GDM1 (cell line): ENCODE data around the gene RNU1-3.
A peak's percentile ranks its signal among the peaks of the same experiment; 100 is the strongest.
"Not testable (repeated sequence)": the region's sequence is repeated elsewhere in the genome, so short reads cannot be mapped to it uniquely, and the experiment has no call there.

Experiments
- DNase-seq: peaks from one replicate; lab custom pipeline; 2025; lab: John Stamatoyannopoulos, UW

Gene RNU1-3

GRCh38 chr1:16656981-16657683, 9.6 kb downstream of the RNU1-3 start:
- DNase-seq: not testable (repeated sequence)

GRCh38 chr1:16656574-16656973, 10.2 kb downstream of the RNU1-3 start:
- not testable (repeated sequence) for DNase-seq

GRCh38 chr1:16651560-16651959, 15.2 kb downstream of the RNU1-3 start:
- not testable (repeated sequence) for DNase-seq

GRCh38 chr1:16649960-16650359, 16.8 kb downstream of the RNU1-3 start:
- DNase-seq: not testable (repeated sequence)

- DNase-seq: not testable (repeated sequence)
Measured at GRCh38 chr1:16649390-16649789, 17.4 kb downstream of the RNU1-3 start.

GRCh38 chr1:16648756-16649155, 18.0 kb downstream of the RNU1-3 start:
- DNase-seq: not testable (repeated sequence)

GRCh38 chr1:16648250-16648649, 18.5 kb downstream of the RNU1-3 start:
- not testable (repeated sequence) for DNase-seq

GRCh38 chr1:16647179-16648176, 19.3 kb downstream of the RNU1-3 start:
- not testable (repeated sequence) for DNase-seq

- not testable (repeated sequence) for DNase-seq
Measured at GRCh38 chr1:16646716-16647115, 20.0 kb downstream of the RNU1-3 start.

- DNase-seq: not testable (repeated sequence)
Measured at GRCh38 chr1:16646061-16646664, 20.6 kb downstream of the RNU1-3 start.

GRCh38 chr1:16645271-16646060, 21.3 kb downstream of the RNU1-3 start:
- not testable (repeated sequence) for DNase-seq

- peak; percentile 96 for DNase-seq
Measured at GRCh38 chr1:16644482-16645270, 22.1 kb downstream of the RNU1-3 start.

GRCh38 chr1:16644193-16644481, 22.6 kb downstream of the RNU1-3 start:
- no peak for DNase-seq

- DNase-seq: peak; percentile 28
Measured at GRCh38 chr1:16643476-16644192, 23.1 kb downstream of the RNU1-3 start.

- DNase-seq: not testable (repeated sequence)
Measured at GRCh38 chr1:16643001-16643411, 23.7 kb downstream of the RNU1-3 start.

GRCh38 chr1:16642025-16642966, 24.5 kb downstream of the RNU1-3 start:
- DNase-seq: not testable (repeated sequence)

GRCh38 chr1:16641159-16641975, 25.4 kb downstream of the RNU1-3 start:
- not testable (repeated sequence) for DNase-seq
